ENCODE data around the gene PFDN1.

- TF ChIP-seq CTCF (conservative IDR thresholded peaks at IDR 0.05; ENCODE audit: low read depth, low read length) (no peak), EZH2 (IDR thresholded peaks at IDR 0.05; ENCODE audit: borderline replicate concordance, low read depth, low read length, poor library complexity, severe bottlenecking) (no peak)
Measured at GRCh38 chr5:140312067-140312790, 9.3 kb upstream of the PFDN1 start.

Data from A673 (cell line).